ENCODE measurements around the gene COG3. TPM values are rescaled to one million over a fixed set of nuclear protein-coding genes. Genes with fewer than 3 reads are reported as not detected.

Gene COG3
- total and polyA plus RNA-seq, 3 donors from 2014 or later: 22.5 to 46.1 (median 39.6) TPM

DNA sequence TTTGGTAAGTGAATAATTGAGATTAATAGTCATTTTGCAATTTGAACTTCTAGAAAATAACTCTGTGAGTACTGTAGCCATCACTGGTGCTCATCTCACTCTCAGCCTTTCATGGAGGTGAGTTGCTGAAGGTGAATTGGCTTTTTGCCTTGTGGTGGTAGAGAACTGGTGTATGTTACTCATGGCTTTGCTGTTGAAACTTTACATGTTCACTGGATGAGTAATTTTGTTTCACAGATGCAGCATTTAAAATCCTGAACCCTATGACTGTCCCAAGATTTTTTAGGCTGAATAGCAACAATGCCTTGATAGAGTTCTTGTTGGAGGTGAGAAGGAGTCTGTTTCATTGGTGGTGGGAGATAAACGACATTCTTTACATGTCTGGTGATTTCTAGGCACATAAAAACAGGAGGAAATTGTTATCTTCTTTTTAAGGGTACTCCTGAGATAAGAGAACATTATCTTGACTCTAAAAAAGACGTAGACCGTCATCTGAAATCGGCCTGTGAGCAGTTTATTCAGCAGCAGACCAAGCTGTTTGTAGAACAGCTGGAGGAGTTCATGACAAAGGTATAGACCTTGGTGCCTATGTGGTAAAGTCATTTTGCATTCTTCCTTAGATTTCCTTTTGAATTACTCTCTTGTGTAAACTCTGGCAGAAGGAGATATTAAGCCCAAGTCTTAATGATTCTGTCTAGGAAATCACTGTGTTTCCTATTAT is 53.9 kb downstream of the COG3 start:
- no peak for TF ChIP-seq POLR2A (IDR thresholded peaks at IDR 0.05)
- DNase-seq: no peak
- WGBS, 2 donors: 57 to 72% methylated on average over 4 of the region's 4 CpGs
- Histone ChIP-seq H3K4me1 (no peaks in the 10 kb centered on the region), H3K36me3 (ENCODE audit: low read depth, missing control alignments) (no peaks in the 10 kb centered on the region), H3K9me3 (no peaks in the 10 kb centered on the region), H3K27ac (no peak overlapping the region), H3K27me3 (no peaks in the 10 kb centered on the region), H3K4me3 (no peak overlapping the region)
- intact Hi-C loops (cut with DNase I; ENCODE audit: low total_unique reads): no loop called here

DNA sequence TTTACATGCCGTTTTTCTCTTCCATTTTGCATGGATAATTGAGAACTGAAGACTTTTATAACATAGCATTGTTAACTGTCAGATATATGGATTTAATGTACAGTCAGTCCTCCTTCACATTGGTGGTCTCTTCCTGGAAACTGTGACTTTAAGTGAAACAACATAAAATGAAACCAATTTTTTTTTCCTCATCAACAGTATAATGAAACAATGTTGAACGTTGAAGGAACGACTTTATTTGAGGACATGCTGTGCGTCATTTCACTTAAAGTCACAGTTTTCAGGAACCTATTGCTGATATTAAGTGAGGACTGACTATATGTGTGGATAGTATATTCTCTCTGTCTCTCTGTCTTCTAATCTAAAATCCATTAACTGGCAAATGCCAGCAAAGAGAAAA is 54.8 kb downstream of the COG3 start:
- H3K9me3 ChIP-seq: no peaks in the 10 kb centered on the region
- no peak overlapping the region for H3K27ac ChIP-seq
- WGBS, 2 donors: 64 to 70% methylated on average over 4 of the region's 4 CpGs
- no peak overlapping the region for H3K4me3 ChIP-seq
- TF ChIP-seq POLR2A (IDR thresholded peaks at IDR 0.05): no peak
- TF ChIP-seq, protein P1, sequence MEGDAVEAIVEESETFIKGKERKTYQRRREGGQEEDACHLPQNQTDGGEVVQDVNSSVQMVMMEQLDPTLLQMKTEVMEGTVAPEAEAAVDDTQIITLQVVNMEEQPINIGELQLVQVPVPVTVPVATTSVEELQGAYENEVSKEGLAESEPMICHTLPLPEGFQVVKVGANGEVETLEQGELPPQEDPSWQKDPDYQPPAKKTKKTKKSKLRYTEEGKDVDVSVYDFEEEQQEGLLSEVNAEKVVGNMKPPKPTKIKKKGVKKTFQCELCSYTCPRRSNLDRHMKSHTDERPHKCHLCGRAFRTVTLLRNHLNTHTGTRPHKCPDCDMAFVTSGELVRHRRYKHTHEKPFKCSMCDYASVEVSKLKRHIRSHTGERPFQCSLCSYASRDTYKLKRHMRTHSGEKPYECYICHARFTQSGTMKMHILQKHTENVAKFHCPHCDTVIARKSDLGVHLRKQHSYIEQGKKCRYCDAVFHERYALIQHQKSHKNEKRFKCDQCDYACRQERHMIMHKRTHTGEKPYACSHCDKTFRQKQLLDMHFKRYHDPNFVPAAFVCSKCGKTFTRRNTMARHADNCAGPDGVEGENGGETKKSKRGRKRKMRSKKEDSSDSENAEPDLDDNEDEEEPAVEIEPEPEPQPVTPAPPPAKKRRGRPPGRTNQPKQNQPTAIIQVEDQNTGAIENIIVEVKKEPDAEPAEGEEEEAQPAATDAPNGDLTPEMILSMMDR (IDR thresholded peaks at IDR 0.05): no peak
- no peak for DNase-seq
- no peaks in the 10 kb centered on the region for H3K4me1 ChIP-seq
- no peaks in the 10 kb centered on the region for H3K27me3 ChIP-seq
- no peaks in the 10 kb centered on the region for H3K36me3 ChIP-seq (ENCODE audit: low read depth, missing control alignments)
- intact Hi-C loops (cut with DNase I; ENCODE audit: low total_unique reads): no loop called here

DNA sequence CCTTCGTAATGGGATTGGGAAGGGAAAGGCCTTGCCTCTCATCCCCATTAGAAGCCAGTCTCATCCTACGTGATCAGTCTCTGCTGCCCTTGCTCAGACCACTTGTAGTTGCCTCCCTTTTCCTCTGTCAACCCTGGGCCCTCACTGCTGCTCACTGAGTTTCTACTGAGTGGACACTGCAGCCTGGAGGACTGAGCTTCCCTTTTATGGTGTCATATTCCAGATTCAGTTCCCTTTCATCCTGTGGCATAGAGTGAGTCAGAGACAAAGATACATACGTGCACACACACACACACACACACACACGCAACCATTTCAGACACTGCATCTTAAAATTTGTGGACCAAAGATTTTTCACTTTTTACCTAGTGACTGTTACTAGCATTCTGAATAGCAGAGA is 56.6 kb downstream of the COG3 start:
- H3K4me3 ChIP-seq: no peak overlapping the region
- 84 to 85% methylated on average over 4 of the region's 4 CpGs for WGBS, 2 donors
- no peaks in the 10 kb centered on the region for H3K27me3 ChIP-seq
- no peak for DNase-seq
- intact Hi-C loops (cut with DNase I; ENCODE audit: low total_unique reads): no loop called here
- no peaks in the 10 kb centered on the region for H3K36me3 ChIP-seq (ENCODE audit: low read depth, missing control alignments)
- no peaks in the 10 kb centered on the region for H3K9me3 ChIP-seq
- no peak overlapping the region for H3K27ac ChIP-seq
- H3K4me1 ChIP-seq: no peaks in the 10 kb centered on the region
- TF ChIP-seq POLR2A (IDR thresholded peaks at IDR 0.05): no peak
- TF ChIP-seq, protein P1 (IDR thresholded peaks at IDR 0.05): no peak

DNA sequence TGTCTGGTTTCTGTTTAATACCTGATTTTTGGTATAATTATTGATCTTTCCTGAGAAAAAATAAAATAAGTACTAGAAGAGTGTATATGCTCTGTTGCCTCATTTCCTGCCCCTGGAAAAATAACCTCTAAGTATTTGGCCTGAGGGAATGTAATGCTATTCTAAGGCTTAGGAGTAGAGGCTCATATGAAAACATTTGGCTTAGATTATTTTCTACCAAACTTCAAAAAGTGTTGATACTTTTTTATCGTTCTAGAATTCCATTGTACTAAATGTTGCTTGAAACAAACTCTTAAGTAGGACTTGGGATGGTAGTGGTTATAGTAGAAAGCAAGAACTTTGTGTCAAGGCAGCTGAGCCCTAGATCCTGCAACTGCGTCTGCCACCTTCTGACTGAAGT is 57.8 kb downstream of the COG3 start:
- Histone ChIP-seq H3K4me3 (no peak overlapping the region), H3K9me3 (no peaks in the 10 kb centered on the region), H3K36me3 (ENCODE audit: low read depth, missing control alignments) (no peaks in the 10 kb centered on the region), H3K27ac (no peak overlapping the region), H3K4me1 (no peaks in the 10 kb centered on the region), H3K27me3 (no peaks in the 10 kb centered on the region)
- WGBS, 2 donors: 58 to 62% methylated on average over 2 of the region's 2 CpGs
- DNase-seq: no peak
- intact Hi-C loops (cut with DNase I; ENCODE audit: low total_unique reads): no loop called here
- TF ChIP-seq, protein P1 (IDR thresholded peaks at IDR 0.05): no peak
- TF ChIP-seq POLR2A (IDR thresholded peaks at IDR 0.05): no peak

DNA sequence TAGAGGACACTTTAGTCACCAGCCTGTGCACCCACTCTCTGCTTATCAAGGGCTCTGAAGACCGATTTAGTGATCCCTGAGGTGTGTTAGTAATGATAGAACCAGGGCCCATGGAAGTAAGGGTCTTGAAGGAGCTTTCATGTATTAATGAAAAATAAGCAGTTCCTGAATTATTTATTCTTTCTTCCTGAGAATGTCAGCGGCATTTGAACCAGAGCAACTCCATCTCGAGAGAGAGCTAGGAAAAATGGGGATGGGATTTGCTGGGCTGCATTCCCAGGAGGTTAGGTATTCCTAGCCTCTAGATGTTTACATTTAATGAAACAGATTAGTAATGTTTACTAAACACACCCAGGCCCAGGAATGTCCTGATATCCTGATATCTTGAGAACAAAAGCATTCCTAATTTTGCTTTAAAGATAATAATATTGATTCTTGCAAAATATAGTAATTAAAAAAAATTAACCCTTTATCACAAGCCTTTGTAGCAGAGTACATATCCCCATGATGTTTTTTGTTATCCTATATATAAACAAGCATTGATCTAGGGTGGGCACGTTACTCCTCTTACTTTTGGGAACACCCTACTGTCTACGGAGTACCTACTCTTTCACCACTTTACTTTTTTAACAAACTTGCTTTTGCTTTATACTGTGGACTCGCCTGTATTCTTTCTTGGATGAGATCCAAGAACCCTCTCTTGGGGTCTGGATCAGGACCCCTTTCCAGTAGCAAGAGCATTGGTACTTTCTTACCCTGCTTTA is 63.1 kb downstream of the COG3 start:
- TF ChIP-seq POLR2A (IDR thresholded peaks at IDR 0.05): no peak
- TF ChIP-seq, protein P1 (IDR thresholded peaks at IDR 0.05): no peak
- H3K36me3 ChIP-seq (ENCODE audit: low read depth, missing control alignments): no peaks in the 10 kb centered on the region
- intact Hi-C loops (cut with DNase I; ENCODE audit: low total_unique reads): no loop called here
- 78 to 82% methylated on average over 6 of the region's 6 CpGs for WGBS, 2 donors
- H3K4me3 ChIP-seq: no peak overlapping the region
- H3K4me1 ChIP-seq: no peaks in the 10 kb centered on the region
- no peak for DNase-seq
- no peaks in the 10 kb centered on the region for H3K27me3 ChIP-seq
- H3K9me3 ChIP-seq: no peaks in the 10 kb centered on the region
- no peak overlapping the region for H3K27ac ChIP-seq

Measured in testis (tissue), 3 donors.